ENCODE results near the gene IFI35.

GRCh38 chr17:43014020-43014648 lies 7.5 kb downstream of the IFI35 start:
- TF ChIP-seq CTCF (IDR thresholded peaks at IDR 0.05) (no peak), POLR2A (IDR thresholded peaks at IDR 0.05) (no peak), POLR2AphosphoS5 (IDR thresholded peaks at IDR 0.05) (no peak), EP300 (IDR thresholded peaks at IDR 0.05) (no peak)

Data from upper lobe of left lung (tissue), 4 donors.